Measurements from ENCODE around the gene CD9. TPM values are rescaled to one million over a fixed set of nuclear protein-coding genes. Genes with fewer than 3 reads are reported as not detected.
"Not testable (repeated sequence)": the region's sequence is repeated elsewhere in the genome, so short reads cannot be mapped to it uniquely, and the experiment has no call there.

Gene CD9
- total and polyA plus RNA-seq, 7 experiments from 2014 or later, result 3.8 to 19.3 (median 8.9) TPM

DNA sequence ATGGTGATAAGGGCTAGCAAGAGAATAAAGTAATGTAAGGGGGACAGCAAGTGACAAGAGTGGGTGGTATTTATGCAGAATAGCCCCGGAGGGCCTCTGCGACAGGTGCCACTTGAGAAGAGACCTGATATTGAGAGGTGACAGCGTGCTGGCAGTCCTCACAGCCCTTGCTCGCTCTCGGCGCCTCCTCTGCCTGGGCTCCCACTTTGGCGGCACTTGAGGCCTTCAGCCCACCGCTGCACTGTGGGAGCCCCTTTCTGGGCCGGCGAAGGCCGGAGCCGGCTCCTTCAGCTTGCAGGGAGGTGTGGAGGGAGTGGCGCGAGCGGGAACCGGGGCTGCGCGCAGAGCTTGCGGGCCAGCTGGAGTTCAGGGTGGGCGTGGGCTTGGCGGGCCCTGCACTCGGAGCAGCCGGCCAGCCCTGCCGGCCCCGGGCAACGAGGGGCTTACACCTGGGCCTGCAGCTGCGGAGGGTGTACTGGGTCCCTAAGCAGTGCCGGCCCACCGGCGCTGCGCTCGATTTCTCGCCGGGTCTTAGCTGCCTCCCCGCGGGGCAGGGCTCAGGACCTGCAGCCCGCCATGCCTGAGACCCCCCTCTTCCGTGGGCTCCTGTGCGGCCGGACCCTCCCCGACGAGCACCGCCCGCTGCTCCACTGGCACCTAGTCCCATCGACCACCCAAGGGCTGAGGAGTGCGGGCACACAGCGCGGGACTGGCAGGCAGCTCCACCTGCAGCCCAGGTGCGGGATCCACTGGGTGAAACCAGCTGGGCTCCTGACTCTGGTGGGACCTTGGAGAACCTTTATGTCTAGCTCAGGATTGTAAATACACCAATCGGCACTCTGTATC, 40.8 kb upstream of the CD9 start:
- CTCF ChIA-PET, result not testable (repeated sequence)
- POLR2A ChIA-PET, result interaction anchor here (0.6 kb wide), 1 partner anchor 15 kb away, joined by 3 read pairs; no protein-coding TSS in a partner anchor

DNA sequence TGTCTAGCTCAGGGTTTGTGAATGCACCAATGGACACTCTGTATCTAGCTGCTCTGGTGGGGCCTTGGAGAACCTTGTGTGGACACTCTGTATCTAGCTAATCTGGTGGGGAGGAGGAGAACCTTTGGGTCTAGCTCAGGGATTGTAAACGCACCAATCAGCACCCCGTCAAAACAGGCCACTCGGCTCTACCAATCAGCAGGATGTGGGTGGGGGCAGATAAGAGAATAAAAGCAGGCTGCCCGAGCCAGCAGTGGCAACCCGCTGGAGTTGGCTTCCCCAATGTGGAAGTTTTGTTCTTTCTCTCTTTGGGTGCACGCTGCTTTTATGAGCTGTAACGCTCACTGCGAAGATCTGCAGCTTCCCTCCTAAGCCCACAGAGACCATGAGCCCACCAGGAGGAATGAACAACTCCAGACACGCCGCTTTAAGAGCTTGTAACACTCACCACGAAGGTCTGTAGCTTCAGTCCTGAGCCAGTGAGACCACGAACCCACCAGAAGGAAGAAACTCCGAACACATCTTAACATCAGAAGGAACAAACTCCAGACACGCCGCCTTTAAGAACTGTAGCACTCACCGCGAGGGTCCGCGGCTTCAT, 40.1 kb upstream of the CD9 start:
- DNase-seq, result not testable (repeated sequence)
- intact Hi-C loops (cut with micrococcal nuclease), result loop anchor here in 1 of 2 donors (10.0 kb wide), 1 partner anchor 85 kb away; no protein-coding TSS in a partner anchor

More for the DNA sequence above, 40.8 kb upstream of the CD9 start:
- H3K9me3 Mint-ChIP-seq; H3K27me3 Mint-ChIP-seq; H3K27ac ChIP-seq (ENCODE audit: low read depth, low read length); H3K9me3 ChIP-seq (ENCODE audit: control insufficient read depth in 2 of 3, low read length in 3 of 3); H3K4me1 ChIP-seq (ENCODE audit: control insufficient read depth in 2 of 2, insufficient read depth in 2 of 2, low read length in 2 of 2); H3K27me3 ChIP-seq (ENCODE audit: control insufficient read depth in 2 of 2, insufficient read depth in 2 of 2, low read length in 2 of 2); DNase-seq; H3K36me3 Mint-ChIP-seq; ATAC-seq; H3K4me3 ChIP-seq (ENCODE audit: low read length); H3K36me3 ChIP-seq (ENCODE audit: control insufficient read depth in 2 of 3, insufficient read depth in 3 of 3, low read length in 3 of 3); H3K4me3 Mint-ChIP-seq: not testable (repeated sequence)
- Mint-ChIP-seq H3K27ac (peak overlapping the region in 2 of 9 donors; percentile 63 to 65), H3K4me1 (peaks cover 0 to 27% (median 7%) of the 10 kb centered on the region in 7 donors)
- intact Hi-C loops (cut with micrococcal nuclease), result loop anchor here in 1 of 2 donors (10.0 kb wide), 1 partner anchor 85 kb away; no protein-coding TSS in a partner anchor

DNA sequence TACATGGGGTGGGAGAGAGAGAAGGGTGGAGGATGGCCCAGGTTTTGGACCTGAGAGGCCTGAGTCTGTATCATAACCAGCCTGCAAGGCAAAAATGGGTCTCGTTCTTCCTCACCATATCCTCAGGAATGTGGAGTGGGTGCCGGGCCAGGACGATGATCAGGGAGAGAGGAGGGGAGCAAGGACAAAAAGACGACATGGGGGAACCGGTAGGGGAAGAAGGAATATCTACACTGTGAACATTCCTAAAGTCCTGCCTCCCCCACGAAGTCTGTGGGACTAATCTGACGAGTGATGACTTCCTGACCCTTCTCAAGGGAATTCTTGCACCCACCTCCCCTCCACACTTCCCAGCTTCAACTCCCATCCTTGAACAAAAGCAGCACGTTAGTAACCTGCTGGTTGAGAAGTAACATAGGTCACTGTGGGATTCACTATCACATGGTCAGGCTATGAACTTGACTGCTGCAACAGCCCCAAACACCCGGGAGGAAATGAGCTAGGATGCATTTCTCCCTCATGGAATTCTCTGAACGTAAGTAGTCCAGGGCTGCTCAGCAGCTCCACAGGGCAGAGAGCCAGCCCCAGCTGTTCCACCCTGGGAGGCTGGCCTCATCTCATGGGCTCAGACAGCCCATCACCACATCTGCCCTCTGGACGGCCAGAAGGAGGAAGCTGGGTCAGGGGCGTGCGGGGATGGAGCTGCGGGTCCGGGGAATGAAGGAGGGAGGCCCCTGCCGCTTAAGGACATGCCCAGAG, 38.9 kb upstream of the CD9 start:
- Histone ChIP-seq H3K4me1 (ENCODE audit: control insufficient read depth in 2 of 2, insufficient read depth in 2 of 2, low read length in 2 of 2) (no peaks in the 10 kb centered on the region), H3K4me3 (ENCODE audit: low read length) (no peak overlapping the region), H3K27me3 (ENCODE audit: control insufficient read depth in 2 of 2, insufficient read depth in 2 of 2, low read length in 2 of 2) (no peaks in the 10 kb centered on the region), H3K36me3 (ENCODE audit: control insufficient read depth in 2 of 3, insufficient read depth in 3 of 3, low read length in 3 of 3) (no peaks in the 10 kb centered on the region), H3K27ac (ENCODE audit: low read depth, low read length) (no peak overlapping the region), H3K9me3 (ENCODE audit: control insufficient read depth in 2 of 3, low read length in 3 of 3) (no peaks in the 10 kb centered on the region)
- Mint-ChIP-seq H3K4me3 (no peak overlapping the region), H3K4me1 (peaks cover 4 to 30% (median 10%) of the 10 kb centered on the region in 7 donors), H3K27ac (peak overlapping the region in 3 of 9 donors; percentile 38 to 54 (median 38)), H3K27me3 (peaks cover 0 to 7% (median 0%) of the 10 kb centered on the region in 5 donors), H3K9me3 (no peaks in the 10 kb centered on the region), H3K36me3 (no peaks in the 10 kb centered on the region)
- intact Hi-C loops (cut with micrococcal nuclease), result loop anchor here in 1 of 2 donors (10.0 kb wide), 1 partner anchor 87 kb away; no protein-coding TSS in a partner anchor
- no peak for DNase-seq
- ChIA-PET CTCF (interaction anchor here (1.1 kb wide), 1 partner anchor 20 kb away, joined by 3 read pairs; no protein-coding TSS in a partner anchor), POLR2A (interaction anchor here (0.7 kb wide), 1 partner anchor 8 kb away, joined by 3 read pairs; no protein-coding TSS in a partner anchor)
- ATAC-seq, result no peak

More for the DNA sequence above, 40.1 kb upstream of the CD9 start:
- CTCF ChIA-PET; H3K36me3 Mint-ChIP-seq; H3K9me3 ChIP-seq (ENCODE audit: control insufficient read depth in 2 of 3, low read length in 3 of 3); H3K27me3 Mint-ChIP-seq; H3K27ac ChIP-seq (ENCODE audit: low read depth, low read length); H3K4me1 ChIP-seq (ENCODE audit: control insufficient read depth in 2 of 2, insufficient read depth in 2 of 2, low read length in 2 of 2); H3K4me3 ChIP-seq (ENCODE audit: low read length); ATAC-seq; H3K27me3 ChIP-seq (ENCODE audit: control insufficient read depth in 2 of 2, insufficient read depth in 2 of 2, low read length in 2 of 2); H3K36me3 ChIP-seq (ENCODE audit: control insufficient read depth in 2 of 3, insufficient read depth in 3 of 3, low read length in 3 of 3); POLR2A ChIA-PET; H3K9me3 Mint-ChIP-seq; H3K4me3 Mint-ChIP-seq: not testable (repeated sequence)
- Mint-ChIP-seq H3K4me1 (peaks cover 0 to 27% (median 7%) of the 10 kb centered on the region in 7 donors), H3K27ac (peak overlapping the region in 3 of 9 donors; percentile 6 to 42 (median 15))

DNA sequence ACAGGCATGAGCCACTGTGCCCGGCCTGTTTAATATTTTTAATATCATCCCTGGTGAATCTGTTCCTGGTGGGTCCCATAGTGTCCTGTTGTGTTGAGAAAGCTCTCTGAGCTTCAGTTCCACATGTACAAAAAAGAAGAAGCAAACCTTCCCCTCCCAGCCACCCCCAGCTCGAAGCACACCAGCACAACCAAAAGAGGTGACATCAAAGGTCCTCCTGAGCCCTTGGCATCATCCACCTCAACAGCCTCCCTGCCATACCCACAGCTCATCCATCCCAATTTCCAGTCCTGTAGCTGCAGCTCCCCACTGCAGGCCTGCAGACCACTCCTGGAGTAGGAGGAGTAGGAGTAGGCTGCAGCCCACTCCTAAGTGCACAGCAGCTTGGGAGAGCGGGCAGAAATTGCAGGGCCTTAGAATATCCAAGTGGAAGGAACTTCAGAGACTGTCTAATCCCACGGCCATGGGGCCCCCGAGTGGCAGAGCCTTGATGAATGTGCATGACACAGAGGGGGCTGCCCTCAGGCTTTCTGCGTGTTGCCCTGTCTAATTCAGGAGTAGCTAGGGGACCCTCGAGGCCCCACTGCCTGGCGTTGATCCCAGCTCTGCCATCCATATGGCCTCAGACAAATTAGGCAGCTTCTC, 36.7 kb upstream of the CD9 start:
- Mint-ChIP-seq H3K27me3 (peaks cover 0 to 7% (median 0%) of the 10 kb centered on the region in 5 donors), H3K4me1 (peaks cover 15 to 45% (median 24%) of the 10 kb centered on the region in 7 donors), H3K9me3 (no peaks in the 10 kb centered on the region), H3K36me3 (no peaks in the 10 kb centered on the region), H3K27ac (peak overlapping the region in 1 of 9 donors; percentile 28), H3K4me3 (no peak overlapping the region)
- ChIA-PET POLR2A (interaction anchor here (0.6 kb wide), 1 partner anchor 553 kb away, joined by 3 read pairs; no protein-coding TSS in a partner anchor), CTCF (interaction anchor here (1.0 kb wide), 1 partner anchor 32 kb away, joined by 3 read pairs; no protein-coding TSS in a partner anchor)
- ATAC-seq, result no peak
- intact Hi-C loops (cut with micrococcal nuclease), result loop anchor here in 1 of 2 donors (10.0 kb wide), 1 partner anchor 89 kb away; no protein-coding TSS in a partner anchor
- Histone ChIP-seq H3K9me3 (ENCODE audit: control insufficient read depth in 2 of 3, low read length in 3 of 3) (no peaks in the 10 kb centered on the region), H3K27me3 (ENCODE audit: control insufficient read depth in 2 of 2, insufficient read depth in 2 of 2, low read length in 2 of 2) (no peaks in the 10 kb centered on the region), H3K27ac (ENCODE audit: low read depth, low read length) (no peak overlapping the region), H3K4me1 (ENCODE audit: control insufficient read depth in 2 of 2, insufficient read depth in 2 of 2, low read length in 2 of 2) (peaks cover 0 to 18% of the 10 kb centered on the region in 2 donors), H3K36me3 (ENCODE audit: control insufficient read depth in 2 of 3, insufficient read depth in 3 of 3, low read length in 3 of 3) (no peaks in the 10 kb centered on the region), H3K4me3 (ENCODE audit: low read length) (no peak overlapping the region)
- DNase-seq, result no peak

- no peak overlapping the region for H3K27ac ChIP-seq (ENCODE audit: low read depth, low read length)
- Mint-ChIP-seq H3K27ac (no peak overlapping the region), H3K27me3 (peaks cover 0 to 6% (median 0%) of the 10 kb centered on the region in 5 donors), H3K4me3 (no peak overlapping the region), H3K4me1 (peaks cover 25 to 50% (median 33%) of the 10 kb centered on the region in 7 donors), H3K9me3 (no peaks in the 10 kb centered on the region), H3K36me3 (no peaks in the 10 kb centered on the region)
- intact Hi-C loops (cut with micrococcal nuclease), result loop anchor here in 1 of 2 donors (10.0 kb wide), 1 partner anchor 91 kb away; no protein-coding TSS in a partner anchor
- ChIA-PET POLR2A (no interaction called here), CTCF (interaction anchor here (0.6 kb wide), 1 partner anchor 170 kb away, joined by 3 read pairs; no protein-coding TSS in a partner anchor)
- ATAC-seq, result no peak
- H3K27me3 ChIP-seq (ENCODE audit: control insufficient read depth in 2 of 2, insufficient read depth in 2 of 2, low read length in 2 of 2), result no peaks in the 10 kb centered on the region
- no peaks in the 10 kb centered on the region for H3K9me3 ChIP-seq (ENCODE audit: control insufficient read depth in 2 of 3, low read length in 3 of 3)
- peaks cover 0 to 25% of the 10 kb centered on the region in 2 donors for H3K4me1 ChIP-seq (ENCODE audit: control insufficient read depth in 2 of 2, insufficient read depth in 2 of 2, low read length in 2 of 2)
- DNase-seq, result no peak
- no peak overlapping the region for H3K4me3 ChIP-seq (ENCODE audit: low read length)
- H3K36me3 ChIP-seq (ENCODE audit: control insufficient read depth in 2 of 3, insufficient read depth in 3 of 3, low read length in 3 of 3), result no peaks in the 10 kb centered on the region
These were observed 34.8 kb upstream of the CD9 start for GRCh38 chr12:6165395-6165794.

All from naive thymus-derived CD4-positive, alpha-beta T cell (primary cell).